ENCODE measurements around the gene OS9.
A peak's percentile ranks its signal among the peaks of the same experiment; 100 is the strongest.
"Not testable (repeated sequence)": the region's sequence is repeated elsewhere in the genome, so short reads cannot be mapped to it uniquely, and the experiment has no call there.

The OS9 gene

GRCh38 chr12:57693659-57694458, at the start of gene OS9:
OS9 (plus strand) TSS chr12:57694132; CDS start chr12:57694162, 30 bp downstream.
- TF ChIP-seq CTCF (IDR thresholded peaks at IDR 0.05; ENCODE audit: insufficient read depth, low read depth, low read length, missing control alignments), result peak; percentile 79
- peak within 1 kb of the TSS; percentile 93 for H3K4me3 ChIP-seq (ENCODE audit: low read length)
- DNase-seq (ENCODE audit: low read depth), result peak; percentile 100

- DNase-seq (ENCODE audit: low read depth); H3K4me3 ChIP-seq (ENCODE audit: low read length): not testable (repeated sequence)
Observed at GRCh38 chr12:57645990-57646658, 47.8 kb upstream of the OS9 start.

GRCh38 chr12:57646659-57647049, 47.3 kb upstream of the OS9 start:
- DNase-seq (ENCODE audit: low read depth); H3K4me3 ChIP-seq (ENCODE audit: low read length): not testable (repeated sequence)

GRCh38 chr12:57654042-57654441, 39.9 kb upstream of the OS9 start:
- H3K4me3 ChIP-seq (ENCODE audit: low read length), result no peak overlapping the region
- no peak for DNase-seq (ENCODE audit: low read depth)
- TF ChIP-seq CTCF (IDR thresholded peaks at IDR 0.05; ENCODE audit: insufficient read depth, low read depth, low read length, missing control alignments), result no peak

GRCh38 chr12:57655541-57656240, 38.2 kb upstream of the OS9 start:
- DNase-seq (ENCODE audit: low read depth), result no peak
- TF ChIP-seq CTCF (IDR thresholded peaks at IDR 0.05; ENCODE audit: insufficient read depth, low read depth, low read length, missing control alignments), result no peak
- no peak overlapping the region for H3K4me3 ChIP-seq (ENCODE audit: low read length)

- not testable (repeated sequence) for DNase-seq (ENCODE audit: low read depth); H3K4me3 ChIP-seq (ENCODE audit: low read length)
Observed at GRCh38 chr12:57656408-57656807, 37.5 kb upstream of the OS9 start.

GRCh38 chr12:57657744-57658143, 36.2 kb upstream of the OS9 start:
- DNase-seq (ENCODE audit: low read depth), result peak; percentile 63

More at GRCh38 chr12:57657744-57658143, 36.2 kb upstream of the OS9 start:
- H3K4me3 ChIP-seq (ENCODE audit: low read length), result no peak overlapping the region
- TF ChIP-seq CTCF (IDR thresholded peaks at IDR 0.05; ENCODE audit: insufficient read depth, low read depth, low read length, missing control alignments), result no peak
